ENCODE measurements around the gene ZBTB20. TPM values are rescaled to one million over a fixed set of nuclear protein-coding genes. Genes with fewer than 3 reads are reported as not detected.

The ZBTB20 gene
- total and polyA plus RNA-seq, 9 donors = 4.3 to 160 (median 107) TPM

GRCh38 chr3:115021061-115021460 is 126.0 kb downstream of the ZBTB20 start:
- no peaks in the 10 kb centered on the region for H3K36me3 ChIP-seq
- DNase-seq = no peak
- no peaks in the 10 kb centered on the region for H3K9me3 ChIP-seq
- no peaks in the 10 kb centered on the region for H3K27me3 ChIP-seq
- H3K4me1 ChIP-seq (ENCODE audit: insufficient read depth) = no peaks in the 10 kb centered on the region
- no peak overlapping the region for H3K27ac ChIP-seq
- intact Hi-C loops (cut with DNase I) = no loop called here
- TF ChIP-seq POLR2A (IDR thresholded peaks at IDR 0.05) (no peak), EP300 (IDR thresholded peaks at IDR 0.05) (no peak)
- TF ChIP-seq, protein P1, sequence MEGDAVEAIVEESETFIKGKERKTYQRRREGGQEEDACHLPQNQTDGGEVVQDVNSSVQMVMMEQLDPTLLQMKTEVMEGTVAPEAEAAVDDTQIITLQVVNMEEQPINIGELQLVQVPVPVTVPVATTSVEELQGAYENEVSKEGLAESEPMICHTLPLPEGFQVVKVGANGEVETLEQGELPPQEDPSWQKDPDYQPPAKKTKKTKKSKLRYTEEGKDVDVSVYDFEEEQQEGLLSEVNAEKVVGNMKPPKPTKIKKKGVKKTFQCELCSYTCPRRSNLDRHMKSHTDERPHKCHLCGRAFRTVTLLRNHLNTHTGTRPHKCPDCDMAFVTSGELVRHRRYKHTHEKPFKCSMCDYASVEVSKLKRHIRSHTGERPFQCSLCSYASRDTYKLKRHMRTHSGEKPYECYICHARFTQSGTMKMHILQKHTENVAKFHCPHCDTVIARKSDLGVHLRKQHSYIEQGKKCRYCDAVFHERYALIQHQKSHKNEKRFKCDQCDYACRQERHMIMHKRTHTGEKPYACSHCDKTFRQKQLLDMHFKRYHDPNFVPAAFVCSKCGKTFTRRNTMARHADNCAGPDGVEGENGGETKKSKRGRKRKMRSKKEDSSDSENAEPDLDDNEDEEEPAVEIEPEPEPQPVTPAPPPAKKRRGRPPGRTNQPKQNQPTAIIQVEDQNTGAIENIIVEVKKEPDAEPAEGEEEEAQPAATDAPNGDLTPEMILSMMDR (IDR thresholded peaks at IDR 0.05) = no peak
- H3K4me3 ChIP-seq = no peak overlapping the region
- WGBS, 3 donors = 97 to 99% (median 98%) methylated on average over 2 of the region's 2 CpGs

GRCh38 chr3:115019900-115020299 is 127.2 kb downstream of the ZBTB20 start:
- H3K36me3 ChIP-seq = no peaks in the 10 kb centered on the region
- no peaks in the 10 kb centered on the region for H3K9me3 ChIP-seq
- DNase-seq = no peak
- H3K4me3 ChIP-seq = no peak overlapping the region
- intact Hi-C loops (cut with DNase I) = no loop called here
- H3K27ac ChIP-seq = no peak overlapping the region
- no peaks in the 10 kb centered on the region for H3K4me1 ChIP-seq (ENCODE audit: insufficient read depth)
- no peaks in the 10 kb centered on the region for H3K27me3 ChIP-seq
- TF ChIP-seq POLR2A (IDR thresholded peaks at IDR 0.05) (no peak), EP300 (IDR thresholded peaks at IDR 0.05) (no peak)
- TF ChIP-seq, protein P1 (IDR thresholded peaks at IDR 0.05) = no peak
- 24 to 52% (median 46%) methylated on average over 1 of the region's 1 CpG for WGBS, 3 donors

DNA sequence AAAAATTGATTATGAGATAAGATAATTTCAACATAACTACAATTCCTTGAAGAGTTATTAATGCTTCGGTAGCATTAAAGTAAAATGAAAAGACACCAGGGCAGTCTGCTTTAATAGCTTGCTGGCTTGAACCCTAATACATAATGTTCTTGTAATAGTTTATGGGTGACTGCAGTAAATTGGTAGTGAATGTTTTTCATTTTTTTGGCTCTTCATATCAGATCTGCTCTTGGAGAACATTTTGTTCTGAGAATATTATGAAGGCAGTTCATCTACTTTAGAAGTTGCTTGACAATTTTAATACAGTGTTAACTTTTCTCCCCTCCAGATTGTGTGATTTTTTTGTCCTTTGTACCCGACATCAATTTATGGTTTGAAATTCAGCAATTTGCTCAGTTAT is 128.4 kb downstream of the ZBTB20 start:
- Histone ChIP-seq H3K4me3 (no peak overlapping the region), H3K27me3 (no peaks in the 10 kb centered on the region), H3K36me3 (no peaks in the 10 kb centered on the region), H3K27ac (no peak overlapping the region), H3K9me3 (no peaks in the 10 kb centered on the region), H3K4me1 (ENCODE audit: insufficient read depth) (no peaks in the 10 kb centered on the region)
- TF ChIP-seq, protein P1 (IDR thresholded peaks at IDR 0.05) = no peak
- TF ChIP-seq POLR2A (IDR thresholded peaks at IDR 0.05) (no peak), EP300 (IDR thresholded peaks at IDR 0.05) (no peak)
- 64 to 90% (median 85%) methylated on average over 2 of the region's 2 CpGs for WGBS, 3 donors
- intact Hi-C loops (cut with DNase I) = no loop called here
- no peak for DNase-seq

DNA sequence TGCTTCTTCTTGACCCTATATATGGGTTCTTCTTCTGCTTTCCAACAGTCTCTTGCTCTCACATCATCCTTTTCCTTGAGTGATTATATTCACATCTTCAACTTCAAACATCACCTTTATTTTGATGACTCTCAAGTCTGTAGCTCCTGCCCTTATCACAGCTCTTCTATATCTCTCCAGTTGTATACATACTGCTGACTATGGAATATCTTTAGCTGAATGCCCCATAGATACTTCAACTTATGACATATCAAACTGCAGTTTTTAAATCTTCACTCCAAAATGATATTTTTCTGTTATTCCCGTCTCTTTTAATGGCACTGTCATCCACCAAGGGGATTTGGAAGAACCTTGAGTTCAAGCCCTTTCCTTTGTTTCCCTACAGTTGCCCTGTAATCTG is 139.1 kb downstream of the ZBTB20 start:
- H3K4me3 ChIP-seq = no peak overlapping the region
- DNase-seq = no peak
- no peak overlapping the region for H3K27ac ChIP-seq
- WGBS, 3 donors = 96 to 100% (median 98%) methylated on average over 1 of the region's 1 CpG
- no peaks in the 10 kb centered on the region for H3K9me3 ChIP-seq
- no peaks in the 10 kb centered on the region for H3K27me3 ChIP-seq
- no peaks in the 10 kb centered on the region for H3K36me3 ChIP-seq
- intact Hi-C loops (cut with DNase I) = no loop called here
- TF ChIP-seq, protein P1 (IDR thresholded peaks at IDR 0.05) = no peak
- TF ChIP-seq EP300 (IDR thresholded peaks at IDR 0.05) (no peak), POLR2A (IDR thresholded peaks at IDR 0.05) (no peak)
- no peaks in the 10 kb centered on the region for H3K4me1 ChIP-seq (ENCODE audit: insufficient read depth)
